Keratinocyte (primary cell): Measurements from ENCODE around the gene ISG15. TPM values are rescaled to one million over a fixed set of nuclear protein-coding genes. Genes with fewer than 3 reads are reported as not detected.
"Not testable (repeated sequence)": the region's sequence is repeated elsewhere in the genome, so short reads cannot be mapped to it uniquely, and the experiment has no call there.

Experiments
- DNase-seq: peaks from one replicate; pipeline ENCODE4 v3.0.0-alpha.2; 2011; ENCODE audit warnings: low read depth, missing footprints, low spot score
- FAIRE-seq: peaks from 2 replicates; lab custom pipeline; 2011; peaks lifted over from hg19 to GRCh38; lab: Jason Lieb, UNC
- H2AFZ ChIP-seq: 2 replicates; pipeline ENCODE4 v1.6.0; 2012; ENCODE audit warnings: low read length, control low read depth, inconsistent platforms; ENCODE audit not compliant: control insufficient read depth
- H3K27ac ChIP-seq: 2 replicates; pipeline ENCODE4 v1.5.1; 2011; ENCODE audit warnings: low read length; ENCODE audit not compliant: control insufficient read depth, insufficient read depth
- H3K27me3 ChIP-seq: 3 replicates; pipeline ENCODE4 v1.6.0; 2011; ENCODE audit warnings: low read length; ENCODE audit not compliant: control insufficient read depth, insufficient read depth; ENCODE audit errors: extremely low read depth
- H3K36me3 ChIP-seq, 2 experiments: 2 replicates in 1 of 2; 3 replicates in 1 of 2; pipeline ENCODE4 v1.5.1; 2011; ENCODE audit warnings: low read length in 2 of 2, mild to moderate bottlenecking in 1 of 2; ENCODE audit not compliant: control insufficient read depth in 2 of 2, insufficient read depth in 2 of 2; ENCODE audit errors: extremely low read depth in 1 of 2
- H3K4me1 ChIP-seq: 3 replicates; pipeline ENCODE4 v1.5.1; 2011; ENCODE audit warnings: low read length; ENCODE audit not compliant: control insufficient read depth, insufficient read depth; ENCODE audit errors: extremely low read depth
- H3K4me2 ChIP-seq: 3 replicates; pipeline ENCODE4 v1.6.0; 2011; ENCODE audit warnings: low read depth, low read length; ENCODE audit not compliant: control insufficient read depth, insufficient read depth; ENCODE audit errors: extremely low read depth
- H3K4me3 ChIP-seq, 3 experiments: fragments of 200-600 bp in 1 of 3; sonication (generic) in 1 of 3; 2 replicates in 2 of 3; 3 replicates in 1 of 3; pipeline ENCODE4 v1.5.1; 2011 to 2016; ENCODE audit warnings: low read length in 3 of 3, mild to moderate bottlenecking in 3 of 3, control low read depth in 2 of 3, inconsistent platforms in 1 of 3, low read depth in 1 of 3, mixed read lengths in 1 of 3, mixed run types in 1 of 3, moderate library complexity in 1 of 3; ENCODE audit not compliant: control insufficient read depth in 2 of 3, insufficient read depth in 2 of 3; ENCODE audit errors: extremely low read depth in 1 of 3
- H3K79me2 ChIP-seq: 2 replicates; pipeline ENCODE4 v1.6.0; 2012; ENCODE audit warnings: low read length; ENCODE audit not compliant: control insufficient read depth, insufficient read depth
- H3K9ac ChIP-seq: 3 replicates; pipeline ENCODE4 v1.6.0; 2011; ENCODE audit warnings: low read length; ENCODE audit not compliant: control insufficient read depth, insufficient read depth; ENCODE audit errors: extremely low read depth
- H3K9me1 ChIP-seq: 3 replicates; pipeline ENCODE4 v1.6.0; 2011; ENCODE audit warnings: low read length; ENCODE audit not compliant: control insufficient read depth, insufficient read depth; ENCODE audit errors: extremely low read depth
- H3K9me3 ChIP-seq: 2 replicates; pipeline ENCODE4 v1.5.1; 2012; ENCODE audit warnings: low read depth, low read length; ENCODE audit not compliant: control insufficient read depth
- H4K20me1 ChIP-seq: 3 replicates; pipeline ENCODE4 v1.6.0; 2011; ENCODE audit warnings: low read length; ENCODE audit not compliant: control insufficient read depth, insufficient read depth; ENCODE audit errors: extremely low read depth
- CTCF ChIP-seq, 3 experiments: IDR thresholded peaks in 1 of 3; conservative IDR thresholded peaks in 1 of 3; optimal IDR thresholded peaks in 1 of 3; 2 replicates in 2 of 3; 3 replicates in 1 of 3; pipeline versions ENCODE3 to v1.5.1; 2011; ENCODE audit warnings: low read length in 3 of 3, mild to moderate bottlenecking in 3 of 3, moderate library complexity in 2 of 3, control low read depth in 1 of 3, inconsistent platforms in 1 of 3; ENCODE audit not compliant: insufficient read depth in 2 of 3; ENCODE audit errors: extremely low read depth in 1 of 3
- EZH2 ChIP-seq: IDR thresholded peaks from one replicate; pipeline ENCODE4 v1.6.1; 2012; ENCODE audit warnings: inconsistent platforms, mild to moderate bottlenecking, low read length, moderate library complexity
- dilution Hi-C: fragments of 300-500 bp; cut with MboI; formaldehyde crosslinking; loops from one replicate; pipeline ENCODE4 v1.7.0; 2020; ENCODE audit warnings: low sequenced_read_pairs; ENCODE audit not compliant: extremely low pct_ligation_motif_present
- polyA plus RNA-seq, 5 experiments: library from polyadenylated mRNA; depleted of rRNA in 3 of 5; stranded (reverse) in 3 of 5; stranded (forward) in 1 of 5; unstranded in 1 of 5; fragments of >200 nt; gene quantifications; 1 replicate in 1 of 5; 2 replicates in 3 of 5; 3 replicates in 1 of 5; pipeline versions ENCODE4 v1.2.1 to v1.2.3, GENCODE V29; 2011 to 2012; ENCODE audit warnings: missing spikeins in 2 of 5, low read depth in 1 of 5, low replicate concordance in 1 of 5

The ISG15 gene
- polyA plus RNA-seq, 1 donor (not counting 4 experiments of a cell fraction or from before 2014, with no cell fraction given), result 246 TPM

- DNase-seq (no peak), FAIRE-seq (no peak)
- TF ChIP-seq EZH2 (no peak), CTCF (optimal IDR thresholded peaks at IDR 0.05 in 1 of 3, IDR thresholded peaks at IDR 0.05 in 1 of 3, conservative IDR thresholded peaks at IDR 0.05 in 1 of 3; ENCODE audit: extremely low read depth in 1 of 3, insufficient read depth in 2 of 3, low read length in 3 of 3) (no peak)
- Histone ChIP-seq H3K36me3 (no peaks in the 10 kb centered on the region), H3K4me3 (no peak overlapping the region), H4K20me1 (no peaks in the 10 kb centered on the region), H2AFZ (no peak overlapping the region), H3K9me3 (no peaks in the 10 kb centered on the region), H3K79me2 (peaks cover 8% of the 10 kb centered on the region), H3K27ac (no peak overlapping the region), H3K4me2 (no peak overlapping the region), H3K9me1 (no peaks in the 10 kb centered on the region), H3K4me1 (peaks cover 19% of the 10 kb centered on the region), H3K9ac (no peak overlapping the region), H3K27me3 (peaks cover 11% of the 10 kb centered on the region)
- dilution Hi-C loops, result no loop called here
These were observed 1.8 kb upstream of the ISG15 start for GRCh38 chr1:1011396-1011949.

DNA sequence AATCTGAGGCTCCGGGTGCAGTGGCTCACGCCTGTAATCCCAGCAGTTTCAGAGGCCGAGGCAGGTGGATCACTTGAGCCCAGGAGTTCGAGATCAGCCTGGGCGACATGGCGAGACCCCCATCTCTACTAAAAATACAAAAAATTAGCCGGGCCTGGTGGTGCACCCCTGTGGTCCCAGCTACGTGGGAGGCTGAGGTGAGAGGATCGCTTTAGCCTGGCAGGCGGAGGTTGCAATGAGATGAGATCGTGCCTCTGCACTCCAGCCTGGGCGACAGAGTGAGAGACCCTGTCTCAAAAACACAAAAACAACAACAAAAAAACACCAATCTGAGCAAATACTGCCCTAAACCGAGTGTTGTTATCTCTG is 577 bp upstream of the ISG15 start:
- H3K27ac ChIP-seq, result peak overlapping the region; percentile 85
- H3K36me3 ChIP-seq, FAIRE-seq, dilution Hi-C loops, H3K9me1 ChIP-seq, H3K9me3 ChIP-seq, H3K79me2 ChIP-seq, H4K20me1 ChIP-seq, DNase-seq, H3K27me3 ChIP-seq: not testable (repeated sequence)
- peaks cover 12% of the 10 kb centered on the region for H3K4me1 ChIP-seq
- peak overlapping the region; percentile 83 for H3K9ac ChIP-seq
- H2AFZ ChIP-seq, result peak overlapping the region; percentile 72
- peak overlapping the region; percentile 66 to 91 (median 71) for H3K4me3 ChIP-seq
- peak overlapping the region; percentile 98 for H3K4me2 ChIP-seq
